Stimulated activated CD4-positive, alpha-beta T cell treated with anti-CD3 and anti-CD28 coated beads, Interleukin-4, amount 100 ng/mL, for 4 hours (primary cell): ENCODE results near the gene SCGB1A1.
"Not testable (repeated sequence)": the region's sequence is repeated elsewhere in the genome, so short reads cannot be mapped to it uniquely, and the experiment has no call there.

Experiments used
- DNase-seq, 2 experiments: peaks; one replicate each; pipeline ENCODE4 v3.0.0-alpha.2; 2020

Gene SCGB1A1

DNA sequence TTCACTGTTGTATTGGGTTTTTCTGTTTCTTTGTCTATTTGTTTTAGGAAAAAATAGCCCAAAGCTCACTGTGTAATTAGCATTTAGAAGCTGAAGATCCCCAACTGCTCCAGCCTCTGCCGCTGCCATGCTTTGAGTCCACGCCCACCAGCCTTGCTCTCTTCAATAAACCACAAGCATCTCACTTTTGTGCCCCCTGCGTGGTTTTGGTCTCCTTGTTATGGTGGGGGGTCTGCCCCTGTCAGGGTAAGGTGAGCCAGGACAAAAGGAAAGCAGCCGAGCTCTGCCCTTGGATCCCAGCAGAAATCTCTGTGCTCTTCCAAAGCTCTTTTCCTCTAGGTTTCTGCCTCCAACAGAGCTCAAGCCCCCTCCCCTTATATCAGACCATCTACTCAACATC, 4.2 kb downstream of the SCGB1A1 start:
- DNase-seq, result no peak

DNA sequence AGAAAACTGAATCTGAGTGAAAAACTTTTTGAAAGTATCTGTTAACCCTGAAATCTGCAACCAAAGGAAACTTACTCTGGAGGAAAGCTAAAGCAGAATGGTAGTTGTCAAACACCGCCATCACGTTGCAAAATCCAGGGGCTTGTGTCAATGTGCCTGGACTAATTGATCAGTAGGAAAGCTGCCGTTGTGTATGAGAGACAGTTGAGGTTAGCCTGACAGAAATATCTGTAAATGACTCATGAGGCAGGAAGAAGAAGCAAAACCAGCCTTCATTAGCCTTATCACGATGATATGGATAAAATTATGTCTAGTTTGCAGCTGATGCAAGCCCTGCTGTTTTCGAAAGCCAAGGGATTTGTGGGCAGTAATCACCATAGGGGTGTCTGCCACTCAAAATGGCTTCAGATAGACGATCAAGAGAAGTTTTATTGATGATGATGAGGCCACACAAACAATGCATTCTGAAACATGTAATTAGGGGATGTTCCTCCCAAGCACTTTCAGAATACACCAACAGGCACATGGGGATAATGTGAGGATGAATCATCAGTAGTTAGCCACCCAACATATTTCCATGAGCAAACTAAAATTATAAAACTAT, 8.9 kb downstream of the SCGB1A1 start:
- DNase-seq, result no peak

DNA sequence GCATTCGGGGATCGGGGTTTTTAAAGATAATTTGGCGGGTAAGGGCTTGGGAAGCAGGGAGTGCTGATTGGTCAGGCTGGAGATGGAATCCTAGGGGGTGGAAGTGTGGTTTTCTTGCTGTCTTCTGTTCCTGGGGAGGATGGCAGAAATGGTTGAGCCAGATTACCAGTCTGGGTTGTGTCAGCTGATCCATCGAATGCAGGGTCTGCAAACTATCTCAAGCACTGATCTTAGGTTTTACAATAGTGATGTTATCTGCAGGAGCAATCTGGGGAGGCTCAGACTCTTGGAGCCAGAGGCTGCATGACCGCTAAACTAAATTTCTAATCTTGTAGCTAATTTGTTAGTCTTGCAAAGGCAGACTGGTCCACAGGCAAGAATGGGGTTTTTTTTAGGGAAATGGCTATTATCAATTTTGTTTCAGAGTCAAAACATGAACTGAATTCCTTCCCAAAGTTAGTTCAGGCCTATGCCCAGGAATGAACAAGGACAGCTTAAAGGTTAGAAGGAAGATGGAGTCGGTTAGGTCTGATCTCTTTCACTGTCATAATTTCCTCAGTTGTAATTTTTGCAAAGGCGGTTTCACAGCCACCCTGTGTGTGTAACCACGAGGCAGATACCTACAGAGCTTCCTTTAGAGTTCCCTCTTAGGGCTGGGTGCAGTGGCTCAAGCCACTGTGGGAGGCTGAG, 10.2 kb downstream of the SCGB1A1 start:
- DNase-seq, result no peak

DNA sequence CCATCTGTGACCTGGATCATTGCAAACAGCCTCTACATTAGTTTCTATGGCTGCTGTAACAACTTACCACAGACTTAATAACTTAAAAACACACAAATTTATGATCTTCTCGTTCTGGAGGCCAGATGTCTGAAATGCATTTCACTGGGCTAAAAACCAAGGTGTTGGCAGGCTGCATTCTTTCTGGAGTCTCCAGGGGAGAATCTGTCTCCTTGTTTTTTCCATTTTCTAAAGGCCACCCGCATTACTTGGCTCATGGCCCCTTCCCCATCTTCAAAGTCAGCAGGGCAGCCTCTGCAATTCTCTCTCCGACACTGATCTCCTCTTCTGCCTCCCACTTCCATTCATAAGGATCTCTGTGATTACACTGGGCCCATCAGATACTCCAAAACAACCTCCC, 11.6 kb downstream of the SCGB1A1 start:
- no peak for DNase-seq

DNA sequence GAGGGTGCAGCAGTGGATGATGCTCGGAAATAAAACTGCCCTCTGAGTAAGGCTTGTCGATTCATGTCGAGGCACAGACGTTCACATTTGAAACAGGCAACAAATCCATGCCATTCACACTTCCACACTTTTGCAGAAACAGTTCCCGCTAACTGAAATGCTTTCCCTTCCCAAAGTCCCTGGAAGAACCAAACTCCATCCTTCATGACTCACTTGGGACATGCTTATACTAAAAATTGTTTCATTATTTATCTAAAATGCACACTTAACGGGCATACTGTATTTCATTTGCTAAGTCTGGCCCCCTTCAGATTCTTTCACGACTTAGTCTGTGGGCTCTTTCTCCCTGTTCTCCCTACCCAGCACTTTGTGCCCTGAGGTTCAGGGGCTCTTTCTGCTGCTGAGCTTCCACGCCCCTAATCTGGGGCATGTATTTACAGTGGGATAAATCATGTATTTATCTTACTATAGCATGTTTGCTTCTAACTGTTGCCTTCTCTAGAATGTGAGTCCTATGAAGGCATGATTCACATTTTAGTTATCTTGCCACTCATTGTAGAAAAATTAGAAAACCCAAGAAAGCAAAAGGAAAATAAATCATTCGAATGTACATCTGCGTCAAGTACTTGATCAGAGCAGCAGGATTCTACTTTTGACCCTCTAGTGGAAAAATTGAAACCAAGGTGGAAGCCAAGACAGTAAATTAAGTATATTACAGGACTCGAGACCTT, 12.5 kb downstream of the SCGB1A1 start:
- no peak for DNase-seq

DNA sequence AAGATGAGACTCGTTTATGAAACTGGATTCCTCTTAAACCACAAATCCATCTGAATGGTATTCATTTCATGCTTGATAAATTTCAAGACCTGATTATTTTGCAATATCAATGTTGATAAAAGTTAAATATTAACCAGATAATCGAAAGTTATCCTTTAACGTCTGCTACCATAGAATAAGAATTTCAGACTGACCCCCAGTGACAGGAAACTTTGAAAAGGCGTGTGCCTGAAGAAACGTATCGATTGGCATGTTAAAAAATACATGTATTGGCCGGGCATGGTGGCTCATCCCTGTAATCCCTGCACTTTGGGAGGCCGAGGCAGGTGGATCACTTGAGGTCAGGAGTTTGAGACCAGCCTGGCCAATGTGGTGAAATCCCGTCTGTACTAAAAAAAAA, 13.9 kb downstream of the SCGB1A1 start:
- DNase-seq, result no peak

DNA sequence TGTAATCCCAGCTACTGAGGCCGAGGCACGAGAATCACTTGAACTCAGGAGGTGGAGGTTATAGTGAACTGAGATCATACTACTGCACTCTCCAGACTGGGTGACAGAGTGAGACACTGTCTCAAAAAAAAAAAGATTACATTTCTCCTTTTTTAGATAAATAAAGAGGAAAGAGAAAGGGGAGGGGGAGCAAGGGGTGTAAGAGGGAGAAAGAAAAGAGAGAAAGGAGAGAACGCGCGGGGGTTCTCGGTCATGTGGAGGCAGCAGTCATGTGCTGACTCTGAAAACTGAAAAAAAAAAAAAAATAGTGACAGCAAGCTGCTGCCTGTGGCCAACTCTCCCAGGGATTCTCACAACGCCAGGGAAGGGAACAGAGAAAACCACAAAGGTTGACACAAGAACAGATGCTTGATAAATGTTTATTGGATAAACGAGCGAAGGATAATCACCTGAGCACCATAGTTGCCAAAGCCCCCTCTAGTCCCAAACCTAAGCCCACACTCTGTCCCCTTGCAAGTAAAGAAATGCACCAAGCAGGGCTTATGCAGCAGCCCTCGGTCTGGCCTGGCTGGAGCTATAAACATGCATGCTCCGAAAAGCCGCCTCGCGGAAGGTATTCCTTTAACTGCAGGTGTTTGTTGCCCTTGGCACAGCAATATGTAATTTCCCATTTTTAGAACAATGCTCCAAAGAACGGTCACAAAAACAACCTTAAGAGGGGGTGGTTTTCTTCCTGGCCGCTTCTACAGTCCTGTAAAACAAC, 14.5 kb downstream of the SCGB1A1 start:
- no peak for DNase-seq

DNA sequence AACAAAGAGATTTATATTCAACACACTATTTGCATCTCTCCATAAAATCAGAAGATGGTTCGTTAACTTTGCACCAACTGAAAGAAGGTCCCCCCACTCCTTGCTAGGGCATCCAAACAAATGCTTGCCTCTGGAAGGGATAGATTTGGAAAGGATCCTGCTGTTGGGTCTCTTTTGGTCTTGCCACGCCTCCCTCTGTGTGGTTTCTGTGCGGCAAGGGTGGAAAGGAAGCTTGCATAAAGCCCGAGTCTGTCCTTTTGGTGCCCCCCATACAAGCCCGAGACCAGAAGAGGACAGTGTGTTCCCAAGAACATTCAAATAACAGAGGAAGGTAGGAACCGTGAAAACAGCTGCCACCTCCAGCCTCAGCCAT, 15.1 kb downstream of the SCGB1A1 start:
- DNase-seq, result no peak

DNA sequence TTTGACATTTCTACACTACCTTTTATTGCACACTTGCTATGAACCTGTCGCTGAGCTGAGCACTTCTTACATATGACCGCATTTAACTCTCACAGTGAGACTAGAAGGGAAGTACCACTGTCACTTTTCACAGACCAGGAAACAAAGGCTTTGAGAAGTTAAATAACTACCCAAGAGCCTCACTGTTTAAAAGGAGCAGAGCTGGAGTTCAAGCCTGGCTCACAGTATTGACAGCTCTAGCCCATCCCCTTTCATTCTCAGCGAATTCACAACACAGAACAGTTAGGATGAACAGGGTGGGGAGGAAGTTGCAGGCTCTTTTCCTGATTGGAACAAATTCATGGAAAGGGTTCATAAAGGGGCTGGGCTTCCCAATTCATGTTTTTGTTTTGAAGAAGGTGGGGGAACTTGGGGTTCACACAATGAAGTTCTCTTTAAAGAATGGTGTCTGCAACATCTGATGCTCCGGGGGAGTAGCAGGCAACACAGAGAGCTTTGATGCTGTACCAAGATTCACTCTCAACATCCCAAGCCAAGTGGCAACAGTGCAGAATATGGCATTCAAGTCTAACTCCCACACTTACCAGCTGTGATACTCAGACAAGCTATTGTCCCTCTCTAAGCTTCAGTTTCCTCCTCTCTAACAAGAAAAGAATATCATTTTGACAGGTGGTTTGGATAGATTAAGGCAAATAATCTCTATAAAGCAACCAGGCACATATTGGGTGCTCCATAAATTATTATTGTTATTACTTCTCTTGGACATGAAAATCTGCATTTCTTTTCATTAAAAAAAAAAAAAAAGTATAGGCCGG, 17.2 kb downstream of the SCGB1A1 start:
- no peak for DNase-seq

DNA sequence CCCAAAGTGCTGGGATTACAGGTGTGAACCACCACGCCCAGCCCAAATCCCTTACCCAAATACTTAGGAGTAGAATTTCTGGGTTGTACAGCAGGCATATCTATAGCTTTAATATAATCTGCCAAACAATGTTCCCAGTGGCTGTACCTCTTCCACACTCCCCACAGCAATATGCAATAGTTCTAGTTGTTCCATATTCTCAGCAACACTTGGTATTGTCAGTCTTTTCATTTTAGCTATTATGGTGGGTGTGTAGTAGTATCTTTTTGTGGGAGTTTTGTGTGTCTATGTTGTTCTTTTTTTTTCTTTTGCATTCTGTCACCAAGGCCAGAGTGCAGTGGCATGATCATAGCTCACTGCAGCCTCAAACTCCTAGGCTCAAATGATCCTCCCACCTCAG, 18.8 kb downstream of the SCGB1A1 start:
- no peak for DNase-seq

DNA sequence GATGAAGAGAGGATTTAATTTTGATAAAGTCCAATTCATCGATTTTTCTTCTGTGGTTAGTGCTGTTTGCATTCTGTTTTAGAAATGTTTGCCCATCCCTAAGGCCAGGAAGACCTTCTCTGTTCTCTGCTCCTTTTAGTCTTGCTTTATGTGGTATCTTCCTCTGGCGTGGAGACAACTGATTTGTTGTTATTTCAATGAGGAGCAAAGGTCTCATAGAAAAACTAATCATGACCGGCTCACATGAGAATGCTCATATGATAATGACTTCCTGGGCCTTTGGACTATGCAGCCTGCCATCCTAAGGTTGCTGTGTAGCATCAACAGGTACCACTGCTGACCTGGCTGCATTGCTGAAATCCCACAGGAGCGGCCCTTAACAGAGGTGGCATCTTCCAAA, 19.8 kb downstream of the SCGB1A1 start:
- no peak for DNase-seq

DNA sequence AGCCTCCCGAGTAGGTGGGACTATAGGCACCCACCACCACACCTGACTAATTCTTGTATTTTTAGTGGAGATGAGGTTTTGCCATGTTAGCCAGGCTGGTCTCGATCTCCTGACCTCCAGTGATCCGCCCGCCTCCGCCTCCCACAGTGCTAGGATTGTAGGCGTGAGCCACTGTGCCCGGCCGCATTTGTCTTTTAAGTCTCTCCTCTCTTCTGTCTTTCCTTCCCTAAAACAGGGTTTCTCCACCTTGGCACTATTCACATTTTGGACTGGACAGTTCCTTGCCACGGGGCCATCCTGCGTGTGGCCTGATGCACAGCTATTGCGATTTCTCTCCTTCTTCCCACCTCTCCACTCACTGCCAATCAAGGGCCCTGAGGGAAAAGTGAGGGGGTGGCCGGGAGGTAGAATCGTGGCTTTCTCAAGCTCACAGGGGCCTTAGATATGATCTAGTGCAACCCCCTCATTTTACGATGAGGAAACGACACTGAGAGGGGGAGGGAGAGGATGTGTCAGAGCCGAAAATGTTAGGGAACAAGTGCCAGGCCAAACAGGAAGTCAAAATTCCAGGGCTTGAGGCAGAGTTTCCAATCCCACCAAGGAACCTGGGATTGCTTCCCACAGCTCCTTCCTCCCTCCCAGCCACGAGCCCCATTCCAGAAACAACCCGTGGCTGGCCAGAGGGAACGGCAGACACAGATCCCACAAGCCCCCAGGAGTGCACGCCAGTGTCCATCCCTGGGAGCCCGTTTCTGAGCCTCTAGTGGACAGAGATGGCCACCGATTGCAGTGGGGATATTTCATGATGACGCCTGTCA, 21.2 kb downstream of the SCGB1A1 start:
- DNase-seq, result no peak

DNA sequence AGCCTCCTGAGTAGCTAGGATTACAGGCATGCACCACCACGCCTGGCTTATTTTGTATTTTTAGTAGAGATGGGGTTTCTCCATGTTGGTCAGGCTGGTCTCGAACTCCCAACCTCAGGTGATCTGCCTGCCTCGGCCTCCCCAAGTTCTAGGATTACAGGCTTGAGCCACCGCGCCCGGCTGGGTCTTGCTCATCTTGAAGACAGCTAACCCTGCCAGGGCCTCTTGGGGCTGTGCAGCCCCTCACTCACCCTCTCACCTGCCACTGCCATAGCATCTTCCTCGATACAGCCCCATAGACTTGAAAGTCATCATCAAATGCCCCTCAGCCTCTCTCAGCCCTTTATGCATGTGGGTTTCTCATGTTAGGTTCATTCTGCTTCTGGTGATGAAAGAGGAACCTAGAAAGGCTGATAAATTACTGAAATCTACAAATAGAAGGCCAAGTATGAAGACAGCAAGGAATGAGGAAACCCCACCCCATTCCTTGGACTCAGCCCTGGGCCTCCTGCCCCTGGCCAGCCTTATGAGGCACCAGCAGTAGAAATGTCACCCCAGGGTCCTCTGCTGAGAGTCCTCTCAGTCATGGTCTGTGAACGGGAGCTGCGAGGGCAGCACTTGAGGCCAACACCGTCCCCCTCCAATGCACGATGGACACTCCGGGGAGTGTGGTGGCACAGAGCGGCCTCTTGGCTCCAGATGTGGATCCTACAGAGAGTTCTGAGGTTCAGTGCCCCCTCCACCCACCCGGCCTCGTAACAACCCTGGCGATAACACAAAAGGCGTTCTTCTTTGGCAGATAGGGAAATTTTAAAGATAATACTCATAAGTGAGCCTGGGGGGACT, 24.8 kb downstream of the SCGB1A1 start:
- DNase-seq, result no peak

DNA sequence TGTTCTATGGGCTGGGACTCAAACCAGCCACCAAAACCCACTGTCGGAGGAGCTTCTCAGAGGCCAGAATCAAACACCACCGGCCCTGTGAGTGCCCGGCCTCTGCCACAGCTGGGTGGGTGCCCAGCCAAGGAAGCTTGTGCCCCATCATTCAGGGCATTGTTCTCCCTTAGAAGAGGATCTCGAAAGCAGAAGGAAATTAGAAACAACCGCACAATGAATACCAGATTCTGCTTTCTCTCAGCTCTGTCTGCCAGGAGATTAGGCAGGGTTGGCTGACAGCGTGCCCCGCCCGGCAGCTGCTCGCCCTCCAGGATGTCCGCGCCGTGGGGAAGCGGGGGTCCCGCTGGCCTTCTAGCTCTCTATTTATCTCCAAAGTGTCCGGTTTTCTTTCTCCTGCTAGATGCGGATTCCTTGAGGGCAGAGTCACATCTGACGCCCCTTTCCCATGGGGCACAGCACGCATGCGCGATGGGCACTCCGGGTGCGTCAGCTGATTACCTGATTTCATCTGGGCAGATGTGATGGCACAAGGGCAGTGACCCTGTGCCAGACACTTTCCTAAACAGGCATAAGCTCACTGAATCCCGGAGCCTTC, 25.5 kb downstream of the SCGB1A1 start:
- peak; percentile 32 to 43 for DNase-seq

DNA sequence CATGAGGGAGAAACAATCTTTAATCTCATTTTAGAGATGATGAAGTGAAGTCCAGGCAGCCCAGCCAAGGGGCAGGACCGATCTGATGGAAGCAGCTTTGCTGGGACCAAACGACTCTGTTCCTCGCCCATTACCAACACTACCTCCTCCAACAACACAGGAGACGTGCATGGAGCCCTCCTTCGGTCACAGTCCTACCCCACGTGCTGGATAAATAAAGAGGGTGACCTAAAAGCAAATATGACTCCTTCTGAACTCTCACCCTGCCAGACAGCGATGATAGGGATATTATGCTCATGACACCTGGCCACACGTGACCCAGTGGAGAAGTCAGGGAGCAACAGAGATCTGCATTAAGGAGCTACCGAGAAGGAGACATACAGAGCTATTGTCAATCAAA, 26.0 kb downstream of the SCGB1A1 start:
- DNase-seq, result no peak

DNA sequence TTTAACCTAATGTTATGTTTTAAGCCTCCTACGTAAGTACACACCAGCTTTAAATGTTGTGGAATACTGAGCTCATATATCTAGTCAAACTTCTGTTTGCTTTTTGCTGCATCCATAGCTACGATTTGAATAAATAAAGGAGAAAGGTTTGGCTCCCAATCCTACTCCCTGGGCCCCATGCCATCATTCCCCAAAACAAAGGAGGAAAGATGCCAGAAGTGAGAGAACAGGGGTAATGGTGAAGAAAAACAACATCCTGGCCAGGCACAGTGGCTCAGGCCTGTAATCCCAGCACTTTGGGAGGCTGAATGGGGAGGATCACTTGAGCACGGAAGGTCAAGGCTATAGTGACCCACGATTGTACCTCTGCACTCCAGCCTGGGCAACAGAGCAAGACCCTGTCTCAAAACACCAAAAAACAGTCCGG, 26.5 kb downstream of the SCGB1A1 start:
- no peak for DNase-seq

DNA sequence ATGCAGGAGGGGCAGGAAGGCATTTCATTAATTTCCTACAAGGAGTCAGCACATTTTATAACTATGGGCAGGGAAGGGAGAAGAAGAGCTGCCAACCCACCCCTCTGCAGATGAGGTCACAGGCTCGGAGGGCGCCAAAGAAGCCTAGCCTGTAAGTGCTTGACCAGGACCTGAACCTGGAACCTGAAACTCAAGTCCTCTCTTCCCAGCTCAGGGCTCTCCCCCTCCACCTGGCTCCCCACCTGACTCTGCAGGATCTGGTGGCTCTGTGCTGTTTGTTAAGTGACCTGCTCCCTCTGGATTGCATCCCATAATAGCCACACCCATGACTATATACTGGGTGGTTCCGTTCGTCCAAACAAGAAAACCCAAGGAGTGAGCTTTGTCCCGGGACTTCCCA, 27.3 kb downstream of the SCGB1A1 start:
- DNase-seq, result no peak

DNA sequence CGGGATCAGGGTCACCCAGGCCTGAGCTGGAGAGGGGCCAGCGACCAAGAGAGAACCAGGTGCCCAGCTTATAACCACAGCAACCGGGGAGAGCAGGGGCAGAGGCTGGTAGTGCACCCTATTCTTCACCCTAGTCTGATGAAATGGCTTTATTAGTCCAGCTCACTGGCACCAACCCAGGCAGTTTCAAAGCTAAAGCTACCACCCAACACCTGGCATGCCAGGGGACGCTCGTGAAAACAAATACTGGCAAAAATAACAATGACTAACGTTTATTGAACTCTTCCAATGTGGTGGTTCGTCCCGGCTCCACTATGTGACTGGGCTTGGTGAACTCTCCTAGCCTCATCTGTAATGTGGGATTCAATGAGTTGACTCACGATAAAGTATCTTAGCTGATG, 30.6 kb downstream of the SCGB1A1 start:
- no peak for DNase-seq

DNA sequence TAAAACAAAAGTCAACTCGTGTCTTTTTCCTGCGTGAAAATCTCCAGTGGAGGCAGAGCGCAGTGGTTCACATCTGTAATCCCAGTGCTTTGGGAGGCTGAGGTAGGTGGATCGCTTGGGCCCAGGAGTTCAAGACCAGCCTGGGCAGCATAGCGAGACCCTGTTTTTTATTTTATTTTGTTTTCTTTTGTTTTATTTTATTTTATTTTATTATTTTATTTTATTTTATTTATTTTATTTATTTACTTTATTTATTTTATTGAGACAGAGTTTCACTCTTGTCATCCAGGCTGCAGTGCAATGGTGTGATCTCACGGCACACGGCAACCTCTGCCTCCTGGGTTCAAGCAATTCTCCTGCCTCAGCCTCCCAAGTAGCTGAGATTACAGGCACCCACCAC, 31.1 kb downstream of the SCGB1A1 start:
- not testable (repeated sequence) for DNase-seq

DNA sequence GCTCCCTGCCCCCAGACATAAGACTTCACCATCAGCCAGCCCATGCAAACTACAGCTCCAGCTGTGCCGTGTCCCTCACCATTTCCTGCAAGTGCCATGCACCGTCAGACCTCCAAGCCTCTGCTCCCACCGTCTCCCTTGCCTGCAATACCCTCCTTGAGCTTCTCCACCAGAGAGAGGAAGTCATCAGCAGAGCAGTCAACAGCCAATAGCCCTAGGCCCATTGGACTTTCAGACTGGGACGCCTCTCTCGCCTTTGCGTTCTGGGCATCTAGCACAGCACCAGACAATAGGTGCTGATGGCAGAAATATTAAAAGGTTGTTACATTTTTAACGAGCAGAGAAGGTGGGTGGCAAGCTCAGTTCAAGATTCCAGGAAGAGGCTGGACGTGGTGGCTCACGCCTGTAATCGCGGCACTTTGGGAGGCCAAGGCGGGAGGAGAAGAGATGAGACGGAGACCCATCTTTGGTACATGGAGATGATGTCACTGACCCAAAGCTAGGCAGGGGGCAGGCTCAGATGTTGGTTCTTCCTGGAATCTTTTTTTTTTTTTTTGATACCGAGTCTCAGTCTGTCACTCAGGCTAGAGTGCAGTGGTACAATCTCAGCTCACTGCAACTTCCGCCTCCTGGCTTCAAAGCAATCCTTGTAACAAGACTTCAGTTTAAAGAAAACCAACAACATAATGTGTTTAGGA, 31.9 kb downstream of the SCGB1A1 start:
- no peak for DNase-seq
